Coronary artery (tissue), 2 donors: ENCODE data around the gene ACSM5.

Experiments used
- DNase-seq: peaks from one replicate; pipeline ENCODE4 v3.0.0-alpha.2; 2017; ENCODE audit warnings: low spot score
- H3K27ac ChIP-seq, 2 donors: fragments of 200-600 bp; sonication (generic); one replicate each; pipeline ENCODE4 v1.5.1; 2016 to 2019
- H3K4me3 ChIP-seq: fragments of 200-600 bp; sonication (generic); 2 replicates; pipeline ENCODE4 v1.5.1; 2016; ENCODE audit warnings: mild to moderate bottlenecking, moderate library complexity
- TF ChIP-seq, protein P1 (sequence below): fragments of 200-600 bp; sonication (generic); IDR thresholded peaks from one replicate; pipeline ENCODE4 v1.5.1; 2019; ENCODE audit warnings: antibody characterized with exemption

The ACSM5 gene, protein sequence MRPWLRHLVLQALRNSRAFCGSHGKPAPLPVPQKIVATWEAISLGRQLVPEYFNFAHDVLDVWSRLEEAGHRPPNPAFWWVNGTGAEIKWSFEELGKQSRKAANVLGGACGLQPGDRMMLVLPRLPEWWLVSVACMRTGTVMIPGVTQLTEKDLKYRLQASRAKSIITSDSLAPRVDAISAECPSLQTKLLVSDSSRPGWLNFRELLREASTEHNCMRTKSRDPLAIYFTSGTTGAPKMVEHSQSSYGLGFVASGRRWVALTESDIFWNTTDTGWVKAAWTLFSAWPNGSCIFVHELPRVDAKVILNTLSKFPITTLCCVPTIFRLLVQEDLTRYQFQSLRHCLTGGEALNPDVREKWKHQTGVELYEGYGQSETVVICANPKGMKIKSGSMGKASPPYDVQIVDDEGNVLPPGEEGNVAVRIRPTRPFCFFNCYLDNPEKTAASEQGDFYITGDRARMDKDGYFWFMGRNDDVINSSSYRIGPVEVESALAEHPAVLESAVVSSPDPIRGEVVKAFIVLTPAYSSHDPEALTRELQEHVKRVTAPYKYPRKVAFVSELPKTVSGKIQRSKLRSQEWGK

DNA sequence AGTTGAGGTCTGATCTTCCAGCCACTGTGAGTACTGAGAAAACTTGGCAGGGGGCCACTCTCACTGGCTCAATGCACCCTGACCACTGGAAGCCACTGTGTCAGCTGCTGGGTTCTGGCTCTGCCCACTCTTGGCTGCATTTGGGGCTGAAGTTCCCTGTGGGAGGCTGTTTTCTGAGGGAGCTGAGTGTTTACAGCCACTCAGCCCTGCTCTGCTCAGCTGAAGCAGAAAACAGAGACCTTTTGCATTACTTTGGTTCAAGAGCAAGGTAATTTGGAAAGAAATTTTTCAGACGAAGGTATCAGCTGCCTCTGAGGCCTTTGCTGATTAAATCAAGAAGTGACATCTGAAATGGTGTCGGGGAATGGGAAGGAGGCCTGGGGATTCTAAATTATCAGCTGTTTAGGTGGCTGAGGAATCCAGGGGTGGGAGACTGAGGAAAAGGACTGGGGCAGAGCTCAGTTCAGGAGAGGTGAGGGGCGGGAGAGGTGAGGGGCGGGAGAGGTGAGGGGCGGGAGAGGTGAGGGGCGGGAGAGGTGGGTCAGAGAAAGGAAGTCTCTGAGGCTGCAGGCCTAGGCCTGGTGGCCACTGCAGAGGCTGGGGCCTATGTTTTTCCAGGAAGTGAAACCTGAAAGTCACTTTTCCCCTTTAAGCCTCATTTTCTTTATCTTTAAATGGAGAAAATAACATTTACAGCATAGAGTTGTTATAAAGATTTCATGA, at the start of gene ACSM5:
ACSM5 (plus strand) TSS at position 137 of the 723 bp plus-strand sequence. CDS start 1,951 bp downstream, outside the sequence.
- no peak within 1 kb of the TSS for H3K4me3 ChIP-seq
- DNase-seq = no peak
- H3K27ac ChIP-seq = peak within 1 kb of the TSS in 1 of 2 donors; percentile 51
- TF ChIP-seq, protein P1, sequence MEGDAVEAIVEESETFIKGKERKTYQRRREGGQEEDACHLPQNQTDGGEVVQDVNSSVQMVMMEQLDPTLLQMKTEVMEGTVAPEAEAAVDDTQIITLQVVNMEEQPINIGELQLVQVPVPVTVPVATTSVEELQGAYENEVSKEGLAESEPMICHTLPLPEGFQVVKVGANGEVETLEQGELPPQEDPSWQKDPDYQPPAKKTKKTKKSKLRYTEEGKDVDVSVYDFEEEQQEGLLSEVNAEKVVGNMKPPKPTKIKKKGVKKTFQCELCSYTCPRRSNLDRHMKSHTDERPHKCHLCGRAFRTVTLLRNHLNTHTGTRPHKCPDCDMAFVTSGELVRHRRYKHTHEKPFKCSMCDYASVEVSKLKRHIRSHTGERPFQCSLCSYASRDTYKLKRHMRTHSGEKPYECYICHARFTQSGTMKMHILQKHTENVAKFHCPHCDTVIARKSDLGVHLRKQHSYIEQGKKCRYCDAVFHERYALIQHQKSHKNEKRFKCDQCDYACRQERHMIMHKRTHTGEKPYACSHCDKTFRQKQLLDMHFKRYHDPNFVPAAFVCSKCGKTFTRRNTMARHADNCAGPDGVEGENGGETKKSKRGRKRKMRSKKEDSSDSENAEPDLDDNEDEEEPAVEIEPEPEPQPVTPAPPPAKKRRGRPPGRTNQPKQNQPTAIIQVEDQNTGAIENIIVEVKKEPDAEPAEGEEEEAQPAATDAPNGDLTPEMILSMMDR = no peak

DNA sequence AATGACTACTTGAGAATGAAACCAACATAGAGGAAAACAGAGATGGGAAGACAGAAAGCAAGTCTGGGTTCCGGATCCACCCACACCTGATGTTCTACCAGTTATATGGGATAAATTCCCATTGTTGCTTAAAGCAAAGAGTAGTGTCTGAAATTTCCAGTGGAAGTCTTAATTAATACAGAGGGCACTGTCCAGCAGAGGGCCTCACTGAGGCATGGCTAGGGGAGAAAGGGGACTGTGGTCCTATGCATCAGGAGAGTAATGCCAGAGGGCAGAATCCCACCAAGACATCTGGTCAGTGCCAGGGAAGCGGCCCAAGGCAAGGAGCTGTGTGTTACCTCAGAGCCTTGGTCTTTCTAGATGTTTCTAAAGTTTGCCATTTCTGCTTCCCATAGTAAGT, 49.3 kb upstream of the ACSM5 start:
- Histone ChIP-seq H3K27ac (no peak overlapping the region), H3K4me3 (no peak overlapping the region)
- TF ChIP-seq, protein P1 = no peak
- no peak for DNase-seq

DNA sequence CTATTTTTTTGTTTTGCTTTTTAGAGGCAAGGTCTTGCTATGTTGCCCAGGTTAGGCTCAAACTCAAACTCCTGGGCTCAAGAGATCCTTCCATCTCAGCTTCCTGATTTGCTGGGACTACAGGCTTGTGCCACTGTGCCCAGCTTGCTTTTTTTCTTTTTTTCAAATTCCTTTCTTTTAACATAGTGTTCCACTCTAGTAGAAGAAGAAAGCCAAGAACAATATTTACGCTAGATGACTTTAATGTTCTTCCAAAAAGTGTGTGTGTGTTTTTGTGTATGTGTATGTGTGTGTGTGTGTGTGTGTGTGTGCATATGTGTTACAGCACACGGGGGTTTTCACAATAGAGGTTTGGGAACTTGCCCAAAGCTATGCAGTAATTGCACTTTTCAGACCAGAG, 46.1 kb upstream of the ACSM5 start:
- TF ChIP-seq, protein P1 = no peak
- H3K4me3 ChIP-seq = no peak overlapping the region
- H3K27ac ChIP-seq = no peak overlapping the region
- DNase-seq = no peak

DNA sequence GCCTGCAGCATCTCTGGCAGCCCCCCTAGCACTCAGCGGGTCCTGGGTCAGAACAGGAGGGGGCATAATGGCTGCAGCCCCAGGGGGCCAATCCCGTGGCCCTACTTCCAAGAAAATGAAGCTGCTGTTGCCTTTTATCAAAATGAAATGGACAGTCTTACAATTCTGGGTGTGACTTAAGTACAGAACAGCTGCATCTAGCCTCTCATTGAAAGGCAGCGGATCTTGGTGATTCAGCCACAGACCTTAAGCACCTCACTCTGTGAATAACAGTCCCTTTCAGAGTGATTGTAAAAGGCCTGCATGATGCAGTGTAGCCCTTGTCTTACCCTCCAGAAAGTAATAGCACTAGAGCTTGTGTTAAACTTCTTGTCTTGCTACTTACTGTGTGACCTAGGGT, 45.3 kb upstream of the ACSM5 start:
- Histone ChIP-seq H3K27ac (no peak overlapping the region), H3K4me3 (no peak overlapping the region)
- TF ChIP-seq, protein P1 = no peak
- no peak for DNase-seq

DNA sequence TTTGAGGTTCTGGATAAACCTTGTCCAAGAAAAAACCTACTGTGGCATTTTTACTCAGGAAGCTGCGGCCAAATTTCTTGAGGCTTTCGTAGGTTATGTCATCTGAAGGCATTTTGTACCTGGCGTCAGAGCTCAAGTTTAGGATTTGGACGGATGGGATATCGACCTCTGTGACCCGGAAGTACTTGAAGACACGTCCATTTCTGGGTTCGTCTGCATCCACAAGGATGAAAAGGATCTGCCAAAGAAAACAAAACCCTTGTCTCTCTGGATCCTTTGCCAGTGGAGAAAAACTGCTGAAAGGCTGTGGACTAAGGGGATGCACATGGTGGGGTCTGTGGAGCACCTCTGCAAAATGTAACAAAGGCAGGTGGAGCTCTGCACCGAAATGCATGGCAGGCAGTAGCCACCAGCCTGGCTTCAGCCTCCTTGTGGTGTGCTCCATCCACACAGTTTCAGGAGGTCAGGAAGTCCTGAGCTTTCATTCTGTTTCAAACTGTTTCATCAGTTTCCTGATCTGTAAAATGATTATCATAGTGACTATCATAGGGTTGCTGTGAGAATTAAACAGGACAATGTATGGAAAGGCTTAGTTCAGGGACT, 39.8 kb upstream of the ACSM5 start:
- Histone ChIP-seq H3K4me3 (no peak overlapping the region), H3K27ac (no peak overlapping the region)
- TF ChIP-seq, protein P1 = no peak
- DNase-seq = no peak

DNA sequence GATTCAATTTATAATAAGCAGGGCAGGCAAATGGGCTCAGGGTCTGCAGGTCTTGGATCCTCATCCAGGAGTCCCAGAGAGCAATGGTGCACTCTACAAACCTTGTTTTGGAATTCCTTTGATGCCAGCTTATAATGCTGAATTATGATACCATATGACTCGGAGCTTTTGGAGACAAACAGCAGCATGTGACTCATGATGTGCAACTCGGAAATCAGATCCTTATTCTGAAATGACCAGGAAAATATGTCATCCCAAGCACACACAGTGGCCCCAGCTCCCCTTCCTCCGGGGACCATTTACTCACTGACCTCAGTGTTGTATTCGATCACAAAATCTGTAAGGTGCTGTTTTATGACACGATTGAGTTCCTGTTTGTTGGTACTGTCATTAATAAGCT, 36.6 kb upstream of the ACSM5 start:
- DNase-seq = no peak
- Histone ChIP-seq H3K4me3 (no peak overlapping the region), H3K27ac (no peak overlapping the region)
- TF ChIP-seq, protein P1 = no peak
